ENCODE results near the gene ADH1C. TPM values are rescaled to one million over a fixed set of nuclear protein-coding genes. Genes with fewer than 3 reads are reported as not detected.
A peak's percentile ranks its signal among the peaks of the same experiment; 100 is the strongest.
"Not testable (repeated sequence)": the region's sequence is repeated elsewhere in the genome, so short reads cannot be mapped to it uniquely, and the experiment has no call there.

Gene ADH1C
- total RNA-seq, 1 donor from 2014 or later, result not detected

DNA sequence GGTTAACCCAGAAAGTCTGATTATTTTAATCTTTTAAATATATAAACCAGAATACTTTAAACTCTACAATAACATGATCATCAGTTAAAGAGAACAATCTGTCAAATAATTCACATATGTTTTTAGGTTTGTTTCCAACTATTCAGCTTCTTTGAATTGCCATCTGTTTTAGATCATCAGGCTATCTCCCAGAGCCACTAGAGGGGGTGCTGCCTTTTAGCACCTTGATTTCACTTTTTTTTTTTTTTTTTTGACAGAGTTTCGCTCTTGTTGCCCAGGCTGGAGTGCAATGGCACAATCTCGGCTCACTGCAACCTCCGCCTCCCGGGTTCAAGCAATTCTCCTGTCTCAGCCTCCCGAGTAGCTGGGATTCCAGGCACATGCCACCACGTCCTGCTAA, 24.8 kb upstream of the ADH1C start:
- H3K4me3 ChIP-seq (ENCODE audit: low read depth, low read length); DNase-seq (ENCODE audit: low read depth): not testable (repeated sequence)
- TF ChIP-seq, protein P1, sequence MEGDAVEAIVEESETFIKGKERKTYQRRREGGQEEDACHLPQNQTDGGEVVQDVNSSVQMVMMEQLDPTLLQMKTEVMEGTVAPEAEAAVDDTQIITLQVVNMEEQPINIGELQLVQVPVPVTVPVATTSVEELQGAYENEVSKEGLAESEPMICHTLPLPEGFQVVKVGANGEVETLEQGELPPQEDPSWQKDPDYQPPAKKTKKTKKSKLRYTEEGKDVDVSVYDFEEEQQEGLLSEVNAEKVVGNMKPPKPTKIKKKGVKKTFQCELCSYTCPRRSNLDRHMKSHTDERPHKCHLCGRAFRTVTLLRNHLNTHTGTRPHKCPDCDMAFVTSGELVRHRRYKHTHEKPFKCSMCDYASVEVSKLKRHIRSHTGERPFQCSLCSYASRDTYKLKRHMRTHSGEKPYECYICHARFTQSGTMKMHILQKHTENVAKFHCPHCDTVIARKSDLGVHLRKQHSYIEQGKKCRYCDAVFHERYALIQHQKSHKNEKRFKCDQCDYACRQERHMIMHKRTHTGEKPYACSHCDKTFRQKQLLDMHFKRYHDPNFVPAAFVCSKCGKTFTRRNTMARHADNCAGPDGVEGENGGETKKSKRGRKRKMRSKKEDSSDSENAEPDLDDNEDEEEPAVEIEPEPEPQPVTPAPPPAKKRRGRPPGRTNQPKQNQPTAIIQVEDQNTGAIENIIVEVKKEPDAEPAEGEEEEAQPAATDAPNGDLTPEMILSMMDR (conservative IDR thresholded peaks at IDR 0.05; ENCODE audit: low read depth, low read length), result peak; percentile 66

DNA sequence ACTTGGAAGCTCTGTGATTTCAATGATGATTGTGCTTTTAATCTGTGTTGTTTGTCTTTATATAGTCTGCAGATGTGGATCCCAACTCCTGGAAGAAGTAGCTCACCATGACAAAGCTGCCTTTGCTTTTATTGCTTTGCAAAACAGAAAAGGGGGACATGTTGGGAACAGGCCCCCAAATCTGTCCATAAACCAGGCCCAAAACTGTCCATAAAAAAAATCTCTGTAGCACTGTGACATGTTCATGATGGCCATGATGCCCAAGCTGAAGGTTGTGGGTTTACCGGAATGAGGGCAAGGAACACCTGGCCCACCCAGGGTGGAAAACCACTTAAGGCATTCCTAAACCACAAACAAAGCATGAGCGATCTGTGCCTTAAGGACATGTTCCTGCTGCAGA, 19.9 kb upstream of the ADH1C start:
- not testable (repeated sequence) for H3K4me3 ChIP-seq (ENCODE audit: low read depth, low read length); DNase-seq (ENCODE audit: low read depth)

DNA sequence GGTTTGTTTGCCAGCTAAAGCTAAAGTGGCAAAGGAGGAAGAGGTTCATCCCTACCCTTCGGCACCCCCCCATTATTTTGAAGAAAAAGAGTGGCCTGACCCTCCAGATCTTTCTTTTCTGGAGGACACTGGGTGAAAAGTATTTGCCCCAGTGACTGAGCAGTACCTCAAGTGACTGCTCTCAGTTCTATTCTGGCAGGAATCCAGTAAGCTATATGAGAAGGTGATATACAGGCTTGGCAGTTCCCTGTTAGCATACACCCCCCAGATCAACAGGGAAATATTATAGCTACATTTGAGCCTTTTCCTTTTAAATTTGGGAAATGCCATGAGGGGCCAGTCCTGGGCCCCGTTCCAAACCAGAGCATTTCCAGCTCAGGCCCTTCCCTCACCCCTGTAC, 15.3 kb upstream of the ADH1C start:
- not testable (repeated sequence) for DNase-seq (ENCODE audit: low read depth); H3K4me3 ChIP-seq (ENCODE audit: low read depth, low read length)

DNA sequence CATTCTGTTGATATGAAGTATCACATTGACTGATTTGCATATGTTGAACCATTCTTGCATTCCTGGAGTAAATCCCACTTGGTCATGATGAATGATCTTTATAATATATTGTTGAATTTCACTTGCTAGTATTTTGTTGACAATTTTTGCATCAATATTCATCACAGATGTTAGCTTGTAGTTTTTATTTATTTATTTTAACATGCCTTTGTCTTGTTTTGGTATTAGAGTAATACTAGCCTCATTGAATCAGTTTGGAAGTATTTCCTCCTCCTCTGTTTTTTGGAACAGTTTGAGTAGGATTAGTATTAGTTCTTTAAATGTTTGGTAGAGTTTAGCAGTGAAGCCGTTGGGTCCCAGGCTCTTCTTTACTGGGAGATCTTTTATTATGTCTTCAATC, 13.9 kb upstream of the ADH1C start:
- TF ChIP-seq, protein P1 (conservative IDR thresholded peaks at IDR 0.05; ENCODE audit: low read depth, low read length), result no peak
- H3K4me3 ChIP-seq (ENCODE audit: low read depth, low read length), result no peak overlapping the region
- no peak for DNase-seq (ENCODE audit: low read depth)

DNA sequence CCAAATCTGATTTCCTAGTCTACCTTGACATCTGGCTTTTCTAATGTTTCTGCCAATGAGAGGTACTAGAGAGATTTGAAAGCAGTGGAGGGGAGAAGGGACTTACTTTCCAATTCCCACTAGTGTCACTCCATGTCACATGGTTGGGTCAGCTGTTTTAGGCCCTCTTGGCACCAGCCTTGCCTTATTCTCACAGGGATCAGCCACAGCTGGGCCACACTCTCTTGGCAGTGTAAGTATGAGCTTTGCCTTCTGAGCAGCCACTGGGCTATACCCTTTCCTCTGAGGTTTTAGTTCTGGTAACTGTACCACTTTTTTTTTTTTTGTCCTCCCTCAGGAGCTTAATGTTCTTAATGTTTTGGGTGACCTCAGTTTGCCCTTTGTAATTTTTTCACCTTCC, 10.2 kb upstream of the ADH1C start:
- no peak for DNase-seq (ENCODE audit: low read depth)
- no peak overlapping the region for H3K4me3 ChIP-seq (ENCODE audit: low read depth, low read length)
- TF ChIP-seq, protein P1 (conservative IDR thresholded peaks at IDR 0.05; ENCODE audit: low read depth, low read length), result no peak

DNA sequence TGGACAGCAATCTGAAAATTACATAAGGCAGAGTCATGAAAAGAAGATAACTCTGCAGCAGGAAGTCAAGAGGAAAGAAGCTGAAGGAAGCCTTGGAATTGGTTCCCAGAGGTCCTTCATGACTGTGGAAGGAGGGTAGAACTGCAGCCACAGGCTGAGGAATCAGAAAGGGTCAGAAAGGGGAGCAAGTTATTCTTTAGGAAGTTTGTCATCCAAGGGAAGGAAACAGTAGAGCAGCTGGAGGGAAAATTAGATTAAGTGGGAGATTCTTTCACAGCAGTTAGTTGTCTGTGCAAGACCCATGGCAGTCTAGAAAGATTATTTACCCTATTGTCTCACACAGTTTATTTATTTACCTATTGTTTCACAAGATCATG, 9.3 kb upstream of the ADH1C start:
- DNase-seq (ENCODE audit: low read depth), result no peak
- TF ChIP-seq, protein P1 (conservative IDR thresholded peaks at IDR 0.05; ENCODE audit: low read depth, low read length), result no peak
- H3K4me3 ChIP-seq (ENCODE audit: low read depth, low read length), result no peak overlapping the region

DNA sequence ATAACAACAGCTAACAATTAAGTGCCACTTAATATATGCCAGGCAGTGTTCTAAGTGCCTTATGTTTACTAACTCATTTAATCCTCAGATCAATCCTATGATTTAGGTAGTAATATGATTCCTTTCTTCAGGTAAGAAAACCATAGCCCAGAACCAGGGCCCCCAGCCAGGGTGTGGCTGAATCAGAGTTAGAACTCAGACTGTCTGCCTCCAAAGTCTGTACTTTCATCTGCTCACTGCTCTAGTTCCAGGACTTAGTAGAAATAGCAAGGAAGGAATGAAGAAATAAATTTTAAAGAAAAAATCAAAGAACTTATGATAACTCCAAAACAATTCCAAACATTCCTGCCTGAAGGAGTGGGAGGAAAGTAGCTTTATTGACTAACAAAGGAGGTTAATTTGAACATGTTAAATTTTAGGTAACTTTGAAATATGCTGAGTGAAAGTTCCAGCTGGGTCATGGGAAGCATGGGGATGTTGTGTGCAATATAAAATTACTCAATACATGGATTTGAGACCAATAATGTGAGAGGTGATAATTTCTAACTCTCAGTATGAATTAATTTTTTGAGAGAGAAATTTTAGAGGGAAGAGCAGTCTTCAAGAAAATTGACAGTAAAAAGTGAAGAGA, 8.8 kb upstream of the ADH1C start:
- no peak for DNase-seq (ENCODE audit: low read depth)
- no peak overlapping the region for H3K4me3 ChIP-seq (ENCODE audit: low read depth, low read length)
- TF ChIP-seq, protein P1 (conservative IDR thresholded peaks at IDR 0.05; ENCODE audit: low read depth, low read length), result no peak

DNA sequence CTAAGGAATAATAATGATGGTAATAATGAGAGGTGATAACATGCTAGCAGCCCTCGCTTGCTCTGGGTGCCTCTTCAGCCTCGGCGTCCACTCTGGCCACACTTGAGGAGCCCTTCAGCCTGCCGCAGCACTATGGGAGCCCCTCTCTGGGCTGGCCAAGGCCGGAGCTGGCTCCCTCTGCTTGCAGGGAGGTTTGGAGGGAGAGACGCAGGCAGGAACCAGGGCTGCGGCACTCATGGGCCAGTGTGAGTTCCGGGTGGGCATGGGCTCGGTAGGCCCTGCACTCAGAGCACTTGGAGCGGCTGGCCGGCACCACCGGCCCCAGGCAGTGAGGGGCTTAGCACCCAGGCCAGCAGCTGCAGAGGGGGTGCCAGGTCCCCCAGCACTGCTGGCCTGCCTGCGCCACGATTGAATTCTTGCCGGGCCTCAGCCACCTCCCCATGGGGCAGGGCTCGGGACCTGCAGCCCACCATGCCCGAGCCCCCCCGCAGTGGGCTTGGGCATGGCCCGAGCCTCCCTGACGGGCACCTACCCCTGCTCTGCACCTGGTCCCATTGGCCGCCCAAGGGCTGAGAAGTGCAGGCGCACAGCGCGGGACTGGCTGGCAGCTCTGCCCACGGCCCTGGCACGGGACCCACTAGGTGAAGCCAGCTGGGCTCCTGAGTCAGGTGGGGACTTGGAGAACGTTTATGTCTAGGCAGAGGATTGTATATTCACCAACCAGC, 7.1 kb upstream of the ADH1C start:
- DNase-seq (ENCODE audit: low read depth), result no peak
- TF ChIP-seq, protein P1 (conservative IDR thresholded peaks at IDR 0.05; ENCODE audit: low read depth, low read length), result no peak
- H3K4me3 ChIP-seq (ENCODE audit: low read depth, low read length), result no peak overlapping the region
